Activated T-cell treated with anti-CD3 and anti-CD28 coated beads, Interleukin-2, amount 50 U/mL, for 4 hours (primary cell): Measurements from ENCODE around the gene RPL38. TPM values are rescaled to one million over a fixed set of nuclear protein-coding genes. Genes with fewer than 3 reads are reported as not detected.
A peak's percentile ranks its signal among the peaks of the same experiment; 100 is the strongest.
"Not testable (repeated sequence)": the region's sequence is repeated elsewhere in the genome, so short reads cannot be mapped to it uniquely, and the experiment has no call there.

Experiments
- ATAC-seq, 2 donors: fragments of 200-7000 bp; cut with Tn5 transposase; one replicate each; pipeline ENCODE4 v1.10.0; 2021
- DNase-seq: peaks from one replicate; pipeline ENCODE4 v3.0.0-alpha.2; 2020
- H3K27me3 Mint-ChIP-seq: one replicate; pipeline ENCODE4 v1.8.0; 2021; ENCODE audit warnings: low read depth, mixed read lengths
- H3K36me3 Mint-ChIP-seq: one replicate; pipeline ENCODE4 v1.8.0; 2022; ENCODE audit warnings: mixed read lengths; ENCODE audit not compliant: insufficient read depth
- H3K4me1 Mint-ChIP-seq: one replicate; pipeline ENCODE4 v1.8.0; 2021; ENCODE audit warnings: low read depth, mixed read lengths
- H3K4me3 Mint-ChIP-seq: one replicate; pipeline ENCODE4 v1.8.0; 2021; ENCODE audit warnings: mild to moderate bottlenecking, moderate library complexity, mixed read lengths
- H3K9me3 Mint-ChIP-seq: one replicate; pipeline ENCODE4 v1.8.0; 2021; ENCODE audit warnings: mixed read lengths
- total RNA-seq, 3 donors: library from RNA; stranded (reverse); gene quantifications; one replicate each; pipeline ENCODE4 v1.2.1, GENCODE V29; 2021

Gene RPL38
- total RNA-seq, 3 donors from 2014 or later = 1,282 to 1,442 (median 1,420) TPM

- DNase-seq (no peak), ATAC-seq (no peak)
- Mint-ChIP-seq H3K36me3 (no peaks in the 10 kb centered on the region), H3K4me1 (no peaks in the 10 kb centered on the region), H3K9me3 (no peaks in the 10 kb centered on the region), H3K4me3 (no peak overlapping the region), H3K27me3 (peaks cover 34% of the 10 kb centered on the region)
Measured at GRCh38 chr17:74172700-74173099, 30.8 kb upstream of the RPL38 start.

GRCh38 chr17:74176546-74177001, 26.9 kb upstream of the RPL38 start:
- Mint-ChIP-seq H3K4me1 (no peaks in the 10 kb centered on the region), H3K27me3 (peaks cover 43% of the 10 kb centered on the region), H3K36me3 (no peaks in the 10 kb centered on the region), H3K9me3 (no peaks in the 10 kb centered on the region), H3K4me3 (no peak overlapping the region)
- DNase-seq (no peak), ATAC-seq (peak; percentile 65 to 84)

GRCh38 chr17:74177018-74177450, 26.4 kb upstream of the RPL38 start:
- H3K4me1 Mint-ChIP-seq = no peaks in the 10 kb centered on the region
- ATAC-seq = no peak

GRCh38 chr17:74179576-74179975, 23.9 kb upstream of the RPL38 start:
- Mint-ChIP-seq H3K4me3 (no peak overlapping the region), H3K9me3 (no peaks in the 10 kb centered on the region), H3K4me1 (no peaks in the 10 kb centered on the region), H3K36me3 (no peaks in the 10 kb centered on the region), H3K27me3 (peaks cover 40% of the 10 kb centered on the region)
- no peak for ATAC-seq
- no peak for DNase-seq

More at GRCh38 chr17:74177018-74177450, 26.4 kb upstream of the RPL38 start:
- Mint-ChIP-seq H3K9me3 (no peaks in the 10 kb centered on the region), H3K36me3 (no peaks in the 10 kb centered on the region), H3K27me3 (peaks cover 45% of the 10 kb centered on the region), H3K4me3 (no peak overlapping the region)
- DNase-seq = no peak

- Mint-ChIP-seq H3K36me3 (no peaks in the 10 kb centered on the region), H3K4me1 (no peaks in the 10 kb centered on the region), H3K27me3 (peaks cover 38% of the 10 kb centered on the region), H3K4me3 (no peak overlapping the region), H3K9me3 (no peaks in the 10 kb centered on the region)
- DNase-seq (no peak), ATAC-seq (no peak)
Measured at GRCh38 chr17:74180336-74180735, 23.1 kb upstream of the RPL38 start.

- ATAC-seq (no peak), DNase-seq (no peak)
- Mint-ChIP-seq H3K36me3 (no peaks in the 10 kb centered on the region), H3K27me3 (peaks cover 33% of the 10 kb centered on the region), H3K4me1 (no peaks in the 10 kb centered on the region), H3K4me3 (no peak overlapping the region), H3K9me3 (no peaks in the 10 kb centered on the region)
Measured at GRCh38 chr17:74181341-74181740, 22.1 kb upstream of the RPL38 start.

- no peaks in the 10 kb centered on the region for H3K4me1 Mint-ChIP-seq
- no peak for ATAC-seq
- peaks cover 28% of the 10 kb centered on the region for H3K27me3 Mint-ChIP-seq
- H3K4me3 Mint-ChIP-seq = no peak overlapping the region
- no peaks in the 10 kb centered on the region for H3K36me3 Mint-ChIP-seq
- no peaks in the 10 kb centered on the region for H3K9me3 Mint-ChIP-seq
- DNase-seq = no peak
Measured at GRCh38 chr17:74182041-74182723, 21.3 kb upstream of the RPL38 start.

- Mint-ChIP-seq H3K9me3 (no peaks in the 10 kb centered on the region), H3K4me1 (no peaks in the 10 kb centered on the region), H3K4me3 (no peak overlapping the region), H3K27me3 (peaks cover 36% of the 10 kb centered on the region), H3K36me3 (no peaks in the 10 kb centered on the region)
- ATAC-seq (no peak), DNase-seq (no peak)
Measured at GRCh38 chr17:74183411-74183810, 20.1 kb upstream of the RPL38 start.

GRCh38 chr17:74185571-74186185, 17.8 kb upstream of the RPL38 start:
- no peaks in the 10 kb centered on the region for H3K36me3 Mint-ChIP-seq
- ATAC-seq (no peak), DNase-seq (no peak)
- H3K4me3 Mint-ChIP-seq = no peak overlapping the region
- peaks cover 4% of the 10 kb centered on the region for H3K9me3 Mint-ChIP-seq
- peaks cover 25% of the 10 kb centered on the region for H3K27me3 Mint-ChIP-seq
- no peaks in the 10 kb centered on the region for H3K4me1 Mint-ChIP-seq

- Mint-ChIP-seq H3K27me3 (peaks cover 21% of the 10 kb centered on the region), H3K4me1 (no peaks in the 10 kb centered on the region), H3K9me3 (peaks cover 4% of the 10 kb centered on the region), H3K36me3 (no peaks in the 10 kb centered on the region), H3K4me3 (no peak overlapping the region)
- DNase-seq (no peak), ATAC-seq (no peak)
Measured at GRCh38 chr17:74186498-74186897, 17.0 kb upstream of the RPL38 start.

- Mint-ChIP-seq H3K27me3 (peaks cover 18% of the 10 kb centered on the region), H3K4me1 (no peaks in the 10 kb centered on the region), H3K9me3 (peaks cover 4% of the 10 kb centered on the region), H3K36me3 (no peaks in the 10 kb centered on the region), H3K4me3 (no peak overlapping the region)
- DNase-seq (no peak), ATAC-seq (no peak)
Measured at GRCh38 chr17:74187761-74188160, 15.7 kb upstream of the RPL38 start.

- H3K27me3 Mint-ChIP-seq = peaks cover 22% of the 10 kb centered on the region
- ATAC-seq, H3K4me1 Mint-ChIP-seq, H3K9me3 Mint-ChIP-seq, H3K36me3 Mint-ChIP-seq, H3K4me3 Mint-ChIP-seq, DNase-seq: not testable (repeated sequence)
Measured at GRCh38 chr17:74188687-74189086, 14.8 kb upstream of the RPL38 start.

GRCh38 chr17:74190154-74190553, 13.3 kb upstream of the RPL38 start:
- ATAC-seq (peak; percentile 69 to 86), DNase-seq (no peak)
- Mint-ChIP-seq H3K27me3 (peaks cover 27% of the 10 kb centered on the region), H3K9me3 (peaks cover 4% of the 10 kb centered on the region), H3K4me3 (no peak overlapping the region), H3K4me1 (no peaks in the 10 kb centered on the region), H3K36me3 (no peaks in the 10 kb centered on the region)

GRCh38 chr17:74190807-74191406, 12.6 kb upstream of the RPL38 start:
- ATAC-seq (no peak), DNase-seq (no peak)
- H3K9me3 Mint-ChIP-seq = peaks cover 4% of the 10 kb centered on the region
- no peak overlapping the region for H3K4me3 Mint-ChIP-seq
- H3K27me3 Mint-ChIP-seq = peaks cover 29% of the 10 kb centered on the region
- H3K4me1 Mint-ChIP-seq = no peaks in the 10 kb centered on the region
- H3K36me3 Mint-ChIP-seq = no peaks in the 10 kb centered on the region
